Body of pancreas (tissue), 2 donors: ENCODE measurements around the gene TBX20. TPM values are rescaled to one million over a fixed set of nuclear protein-coding genes. Genes with fewer than 3 reads are reported as not detected.

Experiments used
- total RNA-seq, 2 donors: library from RNA; depleted of rRNA; stranded (reverse); fragments of >200 nt; gene quantifications; one replicate each; pipeline ENCODE4 v1.1.0, GENCODE V29; 2016

The TBX20 gene
- total RNA-seq, 2 donors from 2014 or later = not detected

Other genes with a start within 250 kb of the TBX20 start
- 1 to 10 TPM; 6.6 to 8.8 TPM for gene DPY19L1, start 216.6 kb downstream of the TBX20 start, total RNA-seq